Prostate gland (tissue), 2 donors: ENCODE measurements around the gene SOX8. TPM values are rescaled to one million over a fixed set of nuclear protein-coding genes. Genes with fewer than 3 reads are reported as not detected.

Experiments
- DNase-seq: peaks from one replicate; pipeline ENCODE4 v3.0.0-alpha.2; 2019; ENCODE audit warnings: low spot score
- H3K27ac ChIP-seq, 2 donors: fragments of 200-600 bp; sonication (generic); 2 replicates each; pipeline ENCODE4 v1.5.1; 2017 to 2019
- H3K27me3 ChIP-seq: fragments of 200-600 bp; sonication (generic); replicated peaks from 2 replicates; pipeline ENCODE4 v1.5.1; 2019; ENCODE audit not compliant: insufficient read depth
- H3K36me3 ChIP-seq, 2 donors: fragments of 200-600 bp; sonication (generic); 1 replicate in 1 of 2; 2 replicates in 1 of 2; pipeline versions ENCODE4 v1.5.1 to v1.8.1; 2017 to 2019
- H3K4me1 ChIP-seq: fragments of 200-600 bp; sonication (generic); replicated peaks from 2 replicates; pipeline ENCODE4 v1.5.1; 2019
- H3K4me3 ChIP-seq, 2 donors: fragments of 200-600 bp; sonication (generic); 2 replicates each; pipeline ENCODE4 v1.5.1; 2017 to 2019
- H3K9me3 ChIP-seq: fragments of 200-600 bp; sonication (generic); 2 replicates; pipeline ENCODE4 v1.5.1; 2017
- POLR2A ChIP-seq: fragments of 450-650 bp; IDR thresholded peaks from one replicate; pipeline ENCODE4 v1.6.1; 2016; ENCODE audit warnings: antibody characterized with exemption, mild to moderate bottlenecking
- POLR2AphosphoS5 ChIP-seq: sonication (generic); formaldehyde crosslinking; IDR thresholded peaks from one replicate; pipeline ENCODE4 v1.6.1; 2017; ENCODE audit warnings: antibody characterized with exemption
- WGBS: methylation state at CpG from one replicate; pipeline ENCODE4 v1.1.5; 2018; 5-methylcytosine and 5-hydroxymethylcytosine counted together
- intact Hi-C: fragments of 100-400 bp; cut with DNase I; formaldehyde crosslinking; loops from one replicate; pipeline ENCODE4 v1.14.2; 2022
- total RNA-seq, 2 donors: library from RNA; depleted of rRNA; stranded (reverse); fragments of >200 nt; gene quantifications; one replicate each; pipeline ENCODE4 v1.1.0, GENCODE V29; 2016
- TF ChIP-seq, protein P1 (sequence below), 4 experiments: fragments of 200-600 bp in 2 of 4; fragments of 450-650 bp in 2 of 4; sonication (generic) in 2 of 4; IDR thresholded peaks; 1 replicate in 3 of 4; 2 replicates in 1 of 4; pipeline ENCODE4 v1.5.1; 2016 to 2019; ENCODE audit warnings: antibody characterized with exemption in 4 of 4, mild to moderate bottlenecking in 2 of 4, moderate library complexity in 2 of 4

Gene SOX8
- total RNA-seq, 2 donors from 2014 or later = 0.59 to 11.9 TPM

DNA sequence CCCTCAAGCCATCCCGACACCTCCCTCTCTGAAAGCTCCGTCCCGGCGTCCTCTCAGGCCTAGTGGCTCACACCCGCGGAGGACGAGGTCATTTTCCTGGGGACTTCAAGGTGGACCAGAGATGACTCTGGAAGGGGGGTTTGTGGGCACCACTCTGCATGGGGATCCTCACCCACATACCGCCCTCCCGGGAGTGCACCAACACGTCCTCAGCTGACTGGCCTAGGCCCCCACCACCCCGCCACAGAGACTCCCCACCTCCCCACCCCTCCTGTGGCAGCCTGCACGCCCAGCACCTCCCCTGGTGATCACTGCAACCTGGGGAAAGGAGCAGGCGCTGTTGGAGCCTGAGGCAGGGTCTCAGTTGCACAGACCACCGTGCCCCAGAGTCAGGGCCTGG, 2.4 kb upstream of the SOX8 start:
- 88% methylated on average over 10 of the region's 14 CpGs for WGBS
- Histone ChIP-seq H3K36me3 (no peaks in the 10 kb centered on the region), H3K27ac (no peak overlapping the region), H3K27me3 (peaks cover 4% of the 10 kb centered on the region), H3K4me3 (no peak overlapping the region), H3K4me1 (peaks cover 12% of the 10 kb centered on the region), H3K9me3 (no peaks in the 10 kb centered on the region)
- intact Hi-C loops = no loop called here
- TF ChIP-seq, protein P1, sequence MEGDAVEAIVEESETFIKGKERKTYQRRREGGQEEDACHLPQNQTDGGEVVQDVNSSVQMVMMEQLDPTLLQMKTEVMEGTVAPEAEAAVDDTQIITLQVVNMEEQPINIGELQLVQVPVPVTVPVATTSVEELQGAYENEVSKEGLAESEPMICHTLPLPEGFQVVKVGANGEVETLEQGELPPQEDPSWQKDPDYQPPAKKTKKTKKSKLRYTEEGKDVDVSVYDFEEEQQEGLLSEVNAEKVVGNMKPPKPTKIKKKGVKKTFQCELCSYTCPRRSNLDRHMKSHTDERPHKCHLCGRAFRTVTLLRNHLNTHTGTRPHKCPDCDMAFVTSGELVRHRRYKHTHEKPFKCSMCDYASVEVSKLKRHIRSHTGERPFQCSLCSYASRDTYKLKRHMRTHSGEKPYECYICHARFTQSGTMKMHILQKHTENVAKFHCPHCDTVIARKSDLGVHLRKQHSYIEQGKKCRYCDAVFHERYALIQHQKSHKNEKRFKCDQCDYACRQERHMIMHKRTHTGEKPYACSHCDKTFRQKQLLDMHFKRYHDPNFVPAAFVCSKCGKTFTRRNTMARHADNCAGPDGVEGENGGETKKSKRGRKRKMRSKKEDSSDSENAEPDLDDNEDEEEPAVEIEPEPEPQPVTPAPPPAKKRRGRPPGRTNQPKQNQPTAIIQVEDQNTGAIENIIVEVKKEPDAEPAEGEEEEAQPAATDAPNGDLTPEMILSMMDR (IDR thresholded peaks at IDR 0.05) = no peak
- TF ChIP-seq POLR2AphosphoS5 = no peak
- TF ChIP-seq POLR2A = no peak
- no peak for DNase-seq

DNA sequence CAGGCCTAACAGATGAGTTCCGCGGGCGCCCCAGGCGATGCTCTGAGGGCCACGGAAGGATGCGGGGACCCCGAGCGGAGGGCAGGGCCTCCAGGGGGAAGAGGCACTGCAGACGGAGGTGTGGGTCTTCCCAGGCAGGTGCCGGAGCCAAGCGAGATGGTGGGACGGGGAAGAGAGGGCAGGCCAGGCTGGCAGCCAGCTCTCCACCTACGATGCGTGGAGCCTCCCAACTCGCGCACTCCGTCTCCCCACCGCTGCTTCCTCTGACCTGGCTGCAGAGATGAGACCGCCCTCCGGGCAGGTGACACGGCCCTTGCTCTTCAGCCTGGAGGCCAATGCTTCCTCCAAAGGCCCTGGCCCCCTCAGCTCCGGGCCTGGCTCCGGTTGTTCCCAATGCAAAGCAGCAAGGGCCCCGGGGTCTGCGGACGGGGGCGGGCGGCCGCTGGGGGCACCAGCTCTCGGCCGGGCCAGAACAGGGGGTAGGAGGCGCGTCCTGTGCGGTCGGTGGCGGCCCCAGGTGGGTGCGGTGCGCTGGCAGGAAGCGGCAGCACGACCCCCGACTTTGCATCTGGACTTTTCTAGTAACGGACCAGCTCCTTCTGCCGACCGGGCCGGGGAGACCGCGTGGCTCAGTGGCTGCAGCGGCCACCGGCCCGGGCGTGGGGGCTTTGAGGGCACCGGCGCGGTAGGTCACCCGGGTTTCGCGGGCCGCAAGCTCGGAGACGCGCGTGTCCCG, 1.5 kb upstream of the SOX8 start:
- no peaks in the 10 kb centered on the region for H3K9me3 ChIP-seq
- no peaks in the 10 kb centered on the region for H3K36me3 ChIP-seq
- no peak for DNase-seq
- intact Hi-C loops = no loop called here
- H3K4me1 ChIP-seq = peaks cover 12% of the 10 kb centered on the region
- TF ChIP-seq, protein P1 (IDR thresholded peaks at IDR 0.05) = no peak
- H3K27me3 ChIP-seq = peaks cover 4% of the 10 kb centered on the region
- no peak overlapping the region for H3K27ac ChIP-seq
- 36% methylated on average over 60 of the region's 63 CpGs for whole genome bisulfite sequencing
- peak overlapping the region; percentile 27 to 39 for H3K4me3 ChIP-seq

DNA sequence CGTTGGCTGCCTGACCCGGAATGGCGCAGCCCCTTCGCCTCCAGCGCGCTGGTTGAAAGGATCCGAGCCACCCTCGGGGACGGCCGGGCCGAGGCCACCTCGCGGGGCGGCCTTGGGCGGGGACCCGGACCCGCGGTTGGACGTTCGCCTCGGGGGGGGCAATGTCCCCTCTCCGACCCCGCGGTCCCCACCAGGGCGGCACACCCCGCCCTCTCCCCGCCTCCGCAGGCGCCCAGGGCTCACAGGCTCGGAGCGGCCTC, 1.0 kb upstream of the SOX8 start:
- peaks cover 6% of the 10 kb centered on the region for H3K27me3 ChIP-seq
- 2% methylated on average over 15 of the region's 31 CpGs for WGBS
- DNase-seq = no peak
- H3K27ac ChIP-seq = no peak overlapping the region
- TF ChIP-seq, protein P1 (IDR thresholded peaks at IDR 0.05) = no peak
- TF ChIP-seq POLR2A (no peak), POLR2AphosphoS5 (no peak)
- peak overlapping the region; percentile 27 to 39 for H3K4me3 ChIP-seq
- H3K4me1 ChIP-seq = peaks cover 12% of the 10 kb centered on the region
- no peaks in the 10 kb centered on the region for H3K9me3 ChIP-seq
- intact Hi-C loops = no loop called here
- H3K36me3 ChIP-seq = no peaks in the 10 kb centered on the region

DNA sequence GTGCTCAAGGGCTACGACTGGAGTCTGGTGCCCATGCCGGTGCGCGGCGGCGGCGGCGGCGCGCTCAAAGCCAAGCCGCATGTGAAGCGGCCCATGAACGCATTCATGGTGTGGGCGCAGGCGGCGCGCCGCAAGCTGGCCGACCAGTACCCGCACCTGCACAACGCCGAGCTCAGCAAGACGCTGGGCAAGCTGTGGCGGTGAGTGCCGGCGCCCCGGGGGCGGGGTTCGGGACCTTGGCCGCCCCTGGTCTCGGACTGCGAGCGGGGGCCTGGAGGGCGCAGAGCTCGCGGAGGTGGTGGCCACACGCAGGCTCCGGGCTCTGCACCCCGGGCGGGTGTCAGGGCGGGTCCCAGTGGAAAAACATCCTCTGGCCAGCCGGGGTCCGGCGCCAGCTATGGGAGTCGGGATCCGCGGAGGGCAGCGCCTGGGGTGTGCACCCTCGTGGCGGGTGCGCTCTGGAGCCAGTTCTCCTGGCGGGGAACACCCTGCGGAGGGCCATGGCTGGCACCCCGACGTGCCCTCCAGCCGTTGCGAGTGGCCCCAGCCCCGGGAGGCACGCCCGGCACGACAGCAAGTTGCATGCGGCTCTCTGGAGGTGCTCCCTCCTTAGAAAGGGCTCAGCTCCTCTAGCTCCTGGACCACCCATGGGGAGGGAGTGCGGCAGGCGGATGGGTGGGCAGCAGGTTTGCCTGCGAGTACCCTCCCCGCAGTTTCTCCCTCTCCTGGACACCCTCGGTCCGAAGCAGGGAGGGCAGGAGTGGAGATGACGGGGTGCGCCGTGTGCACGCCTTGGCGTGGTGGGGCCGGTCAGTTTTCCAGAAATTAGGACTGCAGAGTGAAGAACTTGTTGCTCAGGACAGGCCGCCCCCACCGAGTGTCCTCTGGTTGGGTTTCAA, 824 bp downstream of the SOX8 start:
- peaks cover 5% of the 10 kb centered on the region for H3K4me1 ChIP-seq
- peak overlapping the region; percentile 27 to 39 for H3K4me3 ChIP-seq
- 23% methylated on average over 55 of the region's 76 CpGs for WGBS
- no peak for DNase-seq
- H3K27ac ChIP-seq = no peak overlapping the region
- no peaks in the 10 kb centered on the region for H3K36me3 ChIP-seq
- intact Hi-C loops = no loop called here
- TF ChIP-seq POLR2AphosphoS5 (no peak), POLR2A (no peak)
- TF ChIP-seq, protein P1 (IDR thresholded peaks at IDR 0.05) = no peak
- no peaks in the 10 kb centered on the region for H3K9me3 ChIP-seq
- H3K27me3 ChIP-seq = peaks cover 6% of the 10 kb centered on the region
